HepG2 (cell line): ENCODE data around the gene HIPK2. TPM values are rescaled to one million over a fixed set of nuclear protein-coding genes. Genes with fewer than 3 reads are reported as not detected.
A peak's percentile ranks its signal among the peaks of the same experiment; 100 is the strongest.

Experiments
- ATAC-seq: fragments of 200-7000 bp; cut with Tn5 transposase; 3 replicates; pipeline ENCODE4 v1.9.1; 2020; ENCODE audit warnings: mild to moderate bottlenecking, moderate library complexity
- BruUV-seq: library from RNA; stranded (reverse); fragments of 400-500 nt; replicated peaks from 2 replicates; lab custom pipeline; 2021; lab: Mats Ljungman, UMichigan
- CTCF ChIA-PET: fragments of 300-600 bp; formaldehyde crosslinking; extraction: SDS; loops from one replicate; lab custom pipeline; 2021; ENCODE audit warnings: low total read pairs, inconsistent platforms, low intra/inter-chr PET ratio; lab: Yijun Ruan, JAX
- POLR2A ChIA-PET: fragments of 350-600 bp; sonication (Branson Sonifier 250); formaldehyde crosslinking; loops from one replicate; lab custom pipeline; 2020; ENCODE audit warnings: antibody characterized with exemption, inconsistent platforms; lab: Yijun Ruan, JAX
- DNase-seq: peaks from one replicate; pipeline ENCODE4 v3.0.0-alpha.2; 2015; ENCODE audit warnings: low spot score
- FAIRE-seq: peaks from 3 replicates; lab custom pipeline; 2011; peaks lifted over from hg19 to GRCh38; lab: Jason Lieb, UNC
- H2AFZ ChIP-seq: one replicate; pipeline ENCODE4 v1.6.1; 2011; ENCODE audit warnings: low read length, inconsistent platforms
- H3K27ac ChIP-seq: fragments of 300-600 bp; 3 replicates; pipeline ENCODE4 v1.8.0; 2011; ENCODE audit warnings: mixed run types, mild to moderate bottlenecking, mixed read lengths, low read length, inconsistent platforms; ENCODE audit not compliant: insufficient read depth; ENCODE audit errors: extremely low read length
- H3K27me3 ChIP-seq, 2 experiments: fragments of 200-600 bp in 1 of 2; 2 replicates in 1 of 2; 3 replicates in 1 of 2; pipeline versions ENCODE4 v1.6.0 to v1.8.0; 2011; ENCODE audit warnings: low read length in 2 of 2, mild to moderate bottlenecking in 2 of 2, moderate library complexity in 2 of 2, inconsistent platforms in 1 of 2; ENCODE audit not compliant: insufficient read depth in 2 of 2, control insufficient read depth in 1 of 2
- H3K36me3 ChIP-seq, 2 experiments: fragments of 200-600 bp in 1 of 2; replicated peaks in 1 of 2; 2 replicates in 1 of 2; 3 replicates in 1 of 2; pipeline versions ENCODE4 v1.5.1 to v1.8.0; 2011; ENCODE audit warnings: low read length in 2 of 2, inconsistent platforms in 1 of 2; ENCODE audit not compliant: insufficient read depth in 2 of 2, control insufficient read depth in 1 of 2
- H3K4me1 ChIP-seq: 2 replicates; pipeline ENCODE4 v1.5.1; 2012; ENCODE audit warnings: low read length, inconsistent platforms; ENCODE audit not compliant: insufficient read depth
- H3K4me2 ChIP-seq: 2 replicates; pipeline ENCODE4 v1.6.0; 2011; ENCODE audit warnings: low read depth, low read length, inconsistent platforms
- H3K4me3 ChIP-seq, 3 experiments: fragments of 200-600 bp in 1 of 3; sonication (generic), shearing (Covaris generic) in 1 of 3; replicated peaks in 1 of 3; 2 replicates each; pipeline ENCODE4 v1.5.1; 2011 to 2016; ENCODE audit warnings: low read length in 3 of 3, inconsistent platforms in 2 of 3, low read depth in 2 of 3, mild to moderate bottlenecking in 2 of 3, control low read depth in 1 of 3, mixed read lengths in 1 of 3; ENCODE audit not compliant: insufficient read depth in 1 of 3
- H3K79me2 ChIP-seq: one replicate; pipeline ENCODE4 v1.6.1; 2011; ENCODE audit warnings: low read length, inconsistent platforms; ENCODE audit not compliant: insufficient read depth
- H3K9ac ChIP-seq: 2 replicates; pipeline ENCODE4 v1.6.0; 2011; ENCODE audit warnings: mild to moderate bottlenecking, low read depth, low read length, inconsistent platforms; ENCODE audit not compliant: insufficient read depth
- H3K9me3 ChIP-seq: 2 replicates; pipeline ENCODE4 v1.5.1; 2012; ENCODE audit warnings: mild to moderate bottlenecking, low read length
- H4K20me1 ChIP-seq: 2 replicates; pipeline ENCODE4 v1.6.0; 2011; ENCODE audit warnings: inconsistent platforms, mild to moderate bottlenecking, low read length, moderate library complexity; ENCODE audit not compliant: insufficient read depth
- HOXA9 ChIP-seq: sonication (generic); formaldehyde crosslinking; IDR thresholded peaks from 2 replicates; pipeline ENCODE4 v1.8.1; 2022; ENCODE audit warnings: missing genetic modification reagents, mild to moderate bottlenecking, moderate library complexity, borderline replicate concordance
- KLF9 ChIP-seq: IDR thresholded peaks from 2 replicates; pipeline ENCODE4 v1.6.1; 2016; ENCODE audit warnings: low read depth
- ZBTB33 ChIP-seq: sonication (generic); formaldehyde crosslinking; IDR thresholded peaks from 2 replicates; pipeline ENCODE4 v1.4.0; 2020; ENCODE audit warnings: missing genetic modification reagents
- WGBS: methylation state at CpG from one replicate; pipeline ENCODE4 v1.1.6; 2017; ENCODE audit warnings: low lambda C conversion rate; 5-methylcytosine and 5-hydroxymethylcytosine counted together
- in situ Hi-C: cut with HindIII; loops from 2 replicates; pipeline ENCODE4 v1.10.0; 2017; ENCODE audit warnings: low pct_unique_long_range_greater_than_20kb; ENCODE audit not compliant: extremely low pct_ligation_motif_present
- intact Hi-C: fragments of 100-400 bp; cut with micrococcal nuclease; formaldehyde crosslinking; loops from one replicate; pipeline ENCODE4 v1.10.0; 2022; ENCODE audit not compliant: unreplicated experiment
- polyA plus RNA-seq, 8 experiments: library from polyadenylated mRNA; depleted of rRNA in 3 of 8; stranded (reverse) in 7 of 8; unstranded in 1 of 8; fragments of >200 nt; fragmentation: Illumina TruSeq in 4 of 8; extraction: Trizol in 4 of 8; gene quantifications; 2 replicates each; pipeline versions ENCODE4 v1.2.1 to v1.2.3, GENCODE V29; 2011 to 2016; ENCODE audit warnings: low read depth in 4 of 8, missing spikeins in 1 of 8, mixed read lengths in 1 of 8; ENCODE audit not compliant: insufficient read depth in 1 of 8
- total RNA-seq, 5 experiments: library from RNA; depleted of rRNA; stranded (reverse); fragments of >200 nt; fragmentation: Illumina TruSeq; extraction: Trizol; gene quantifications; 2 replicates each; pipeline ENCODE4 v1.2.3, GENCODE V29; 2016; ENCODE audit warnings: low read depth in 1 of 5
- TF ChIP-seq, protein P1 (sequence below): sonication (generic); formaldehyde crosslinking; IDR thresholded peaks from 2 replicates; pipeline ENCODE4 v1.5.1; 2020; ENCODE audit warnings: mild to moderate bottlenecking, missing genetic modification reagents, borderline replicate concordance

HIPK2 gene
- total and polyA plus RNA-seq, 2 of the 13 experiments (the other 11 are each of a cell fraction or from before 2014, with no cell fraction given) = 14.4 to 20.2 TPM

DNA sequence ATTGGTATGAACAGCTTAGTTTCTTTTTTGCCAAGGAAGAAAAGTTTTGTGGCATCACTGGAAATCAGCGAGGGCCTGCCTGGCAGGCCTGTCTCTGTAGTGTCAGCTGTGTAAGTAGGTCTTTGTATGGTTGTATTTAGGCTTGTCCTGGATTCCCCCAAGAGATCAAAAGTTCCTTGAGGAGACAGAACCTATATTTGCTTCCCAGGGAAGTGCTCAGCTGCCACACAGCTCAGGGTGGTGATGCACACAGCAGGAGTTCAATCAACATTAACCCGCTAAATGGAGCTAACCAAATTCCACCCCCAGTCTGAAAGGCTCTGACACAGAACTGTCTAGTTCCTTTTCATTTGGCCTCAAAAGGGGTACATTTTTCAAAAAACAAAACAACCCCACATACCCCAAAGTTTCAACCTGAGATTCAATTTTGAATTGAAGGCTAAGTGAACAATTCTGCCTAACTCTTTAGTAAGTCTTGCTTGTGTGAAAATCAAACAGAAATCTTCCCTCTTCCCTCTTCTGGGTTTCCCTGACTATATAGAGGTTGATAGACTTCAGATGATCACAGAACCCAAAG is 129.9 kb downstream of the HIPK2 start:
- ATAC-seq (no peak), FAIRE-seq (peak; percentile 8), DNase-seq (no peak)
- Histone ChIP-seq H3K9ac (no peak overlapping the region), H3K9me3 (no peaks in the 10 kb centered on the region), H3K4me1 (peaks cover 71% of the 10 kb centered on the region), H4K20me1 (no peaks in the 10 kb centered on the region), H3K27ac (no peak overlapping the region), H3K79me2 (peaks cover 19% of the 10 kb centered on the region), H3K36me3 (peaks cover 13 to 52% of the 10 kb centered on the region in 2 experiments), H3K4me2 (no peak overlapping the region), H2AFZ (no peak overlapping the region), H3K27me3 (no peaks in the 10 kb centered on the region), H3K4me3 (no peak overlapping the region)
- BruUV-seq = no TSS peak
- POLR2A ChIA-PET = no interaction called here
- in situ Hi-C loops = loop anchor here (10.0 kb wide), 1 partner anchor 127 kb away; the partner anchor contains the start of gene HIPK2
- WGBS = 91% methylated on average over 2 of the region's 2 CpGs
- CTCF ChIA-PET = interaction anchor here (3.3 kb wide), 1 partner anchor 354 kb away, joined by 44 read pairs; no protein-coding TSS in a partner anchor
- intact Hi-C loops = loop anchor here (5.0 kb wide), 1 partner anchor 179 kb away; the partner anchor contains the start of gene TBXAS1
- TF ChIP-seq HOXA9 (CRISPR knock-in tag) (no peak), ZBTB33 (CRISPR knock-in tag) (peak; percentile 61), KLF9 (CRISPR knock-in tag) (no peak)
- TF ChIP-seq, protein P1, sequence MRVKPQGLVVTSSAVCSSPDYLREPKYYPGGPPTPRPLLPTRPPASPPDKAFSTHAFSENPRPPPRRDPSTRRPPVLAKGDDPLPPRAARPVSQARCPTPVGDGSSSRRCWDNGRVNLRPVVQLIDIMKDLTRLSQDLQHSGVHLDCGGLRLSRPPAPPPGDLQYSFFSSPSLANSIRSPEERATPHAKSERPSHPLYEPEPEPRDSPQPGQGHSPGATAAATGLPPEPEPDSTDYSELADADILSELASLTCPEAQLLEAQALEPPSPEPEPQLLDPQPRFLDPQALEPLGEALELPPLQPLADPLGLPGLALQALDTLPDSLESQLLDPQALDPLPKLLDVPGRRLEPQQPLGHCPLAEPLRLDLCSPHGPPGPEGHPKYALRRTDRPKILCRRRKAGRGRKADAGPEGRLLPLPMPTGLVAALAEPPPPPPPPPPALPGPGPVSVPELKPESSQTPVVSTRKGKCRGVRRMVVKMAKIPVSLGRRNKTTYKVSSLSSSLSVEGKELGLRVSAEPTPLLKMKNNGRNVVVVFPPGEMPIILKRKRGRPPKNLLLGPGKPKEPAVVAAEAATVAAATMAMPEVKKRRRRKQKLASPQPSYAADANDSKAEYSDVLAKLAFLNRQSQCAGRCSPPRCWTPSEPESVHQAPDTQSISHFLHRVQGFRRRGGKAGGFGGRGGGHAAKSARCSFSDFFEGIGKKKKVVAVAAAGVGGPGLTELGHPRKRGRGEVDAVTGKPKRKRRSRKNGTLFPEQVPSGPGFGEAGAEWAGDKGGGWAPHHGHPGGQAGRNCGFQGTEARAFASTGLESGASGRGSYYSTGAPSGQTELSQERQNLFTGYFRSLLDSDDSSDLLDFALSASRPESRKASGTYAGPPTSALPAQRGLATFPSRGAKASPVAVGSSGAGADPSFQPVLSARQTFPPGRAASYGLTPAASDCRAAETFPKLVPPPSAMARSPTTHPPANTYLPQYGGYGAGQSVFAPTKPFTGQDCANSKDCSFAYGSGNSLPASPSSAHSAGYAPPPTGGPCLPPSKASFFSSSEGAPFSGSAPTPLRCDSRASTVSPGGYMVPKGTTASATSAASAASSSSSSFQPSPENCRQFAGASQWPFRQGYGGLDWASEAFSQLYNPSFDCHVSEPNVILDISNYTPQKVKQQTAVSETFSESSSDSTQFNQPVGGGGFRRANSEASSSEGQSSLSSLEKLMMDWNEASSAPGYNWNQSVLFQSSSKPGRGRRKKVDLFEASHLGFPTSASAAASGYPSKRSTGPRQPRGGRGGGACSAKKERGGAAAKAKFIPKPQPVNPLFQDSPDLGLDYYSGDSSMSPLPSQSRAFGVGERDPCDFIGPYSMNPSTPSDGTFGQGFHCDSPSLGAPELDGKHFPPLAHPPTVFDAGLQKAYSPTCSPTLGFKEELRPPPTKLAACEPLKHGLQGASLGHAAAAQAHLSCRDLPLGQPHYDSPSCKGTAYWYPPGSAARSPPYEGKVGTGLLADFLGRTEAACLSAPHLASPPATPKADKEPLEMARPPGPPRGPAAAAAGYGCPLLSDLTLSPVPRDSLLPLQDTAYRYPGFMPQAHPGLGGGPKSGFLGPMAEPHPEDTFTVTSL (CRISPR knock-in tag) = no peak
